Measurements from ENCODE around the gene PPP1R37. TPM values are rescaled to one million over a fixed set of nuclear protein-coding genes. Genes with fewer than 3 reads are reported as not detected.
A peak's percentile ranks its signal among the peaks of the same experiment; 100 is the strongest.

Gene PPP1R37
- total and polyA plus RNA-seq, 2 of the 13 experiments (the other 11 are each of a cell fraction or from before 2014, with no cell fraction given): 9.0 to 14.3 TPM

DNA sequence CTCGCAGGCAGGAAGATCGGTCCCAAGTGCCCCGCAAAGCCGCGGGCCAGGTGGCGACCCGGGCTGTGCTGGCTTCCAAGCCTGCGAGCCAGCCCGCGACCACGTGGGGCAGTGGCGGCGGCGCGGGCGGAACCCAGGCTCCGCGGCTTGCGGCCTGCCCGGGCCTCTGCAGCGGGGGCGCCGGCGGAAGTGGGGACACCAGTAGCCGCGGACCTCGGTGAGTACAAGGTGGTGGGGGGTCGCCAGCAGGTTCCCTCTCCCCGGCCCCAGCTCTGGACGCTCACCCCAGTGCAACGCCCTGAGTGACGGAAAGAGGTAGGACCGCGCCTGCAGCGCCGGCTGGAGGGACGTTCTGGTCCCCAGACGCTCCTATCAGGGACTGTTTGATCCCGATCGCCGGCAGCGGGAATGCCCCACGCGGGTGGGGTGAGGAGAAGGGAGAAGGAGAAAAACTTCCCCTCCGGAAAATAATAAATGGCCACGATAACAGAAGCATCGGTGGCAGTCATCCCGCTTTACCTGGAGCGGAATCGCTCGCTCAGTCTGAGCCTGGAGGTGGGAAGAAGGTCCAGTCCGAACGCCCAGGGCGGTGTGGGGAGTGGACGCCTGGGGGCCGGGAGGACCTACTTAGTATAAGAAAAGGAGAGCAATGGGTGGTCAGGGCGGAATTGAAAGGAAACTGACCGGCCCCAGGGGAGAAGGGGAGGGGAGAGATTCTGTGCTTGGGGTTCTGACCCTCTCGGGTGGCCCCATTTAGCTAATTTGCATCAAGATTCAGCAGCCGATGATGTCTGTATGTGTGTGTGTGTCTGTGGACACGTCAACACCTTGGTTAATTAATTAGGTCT, 13.7 kb upstream of the PPP1R37 start, which contains the start of gene GEMIN7 (continued):
- TF ChIP-seq ZNF225 (CRISPR knock-in tag; IDR thresholded peaks at IDR 0.05) (peak; percentile 86; the same call in 1 of the 2 replicates), ZNF274 (CRISPR knock-in tag; IDR thresholded peaks at IDR 0.05) (peak; percentile 66; the same call in 1 of the 2 replicates), CAMTA2 (CRISPR knock-in tag; IDR thresholded peaks at IDR 0.05; ENCODE audit: borderline replicate concordance) (peak; percentile 84; the same call in 1 of the 2 replicates), SMAD9 (CRISPR knock-in tag; IDR thresholded peaks at IDR 0.05) (no peak), ZNF33A (CRISPR knock-in tag; IDR thresholded peaks at IDR 0.05; ENCODE audit: borderline replicate concordance) (peak; percentile 51; the same call in 1 of the 2 replicates), ZNF260 (CRISPR knock-in tag; IDR thresholded peaks at IDR 0.05; ENCODE audit: borderline replicate concordance, low read depth) (no peak), STAG1 (CRISPR knock-in tag; IDR thresholded peaks at IDR 0.05) (peak; percentile 24), HDAC6 (IDR thresholded peaks at IDR 0.05; ENCODE audit: low read depth, low read length) (no peak), SMAD3 (CRISPR knock-in tag; IDR thresholded peaks at IDR 0.05) (peak; percentile 19), ZNF780A (CRISPR knock-in tag; IDR thresholded peaks at IDR 0.05) (no peak), MBD4 (IDR thresholded peaks at IDR 0.05; ENCODE audit: borderline replicate concordance, low read length) (no peak), BRD4 (CRISPR knock-in tag; IDR thresholded peaks at IDR 0.05) (peak; percentile 99), SMYD3 (CRISPR knock-in tag; IDR thresholded peaks at IDR 0.05) (peak; percentile 76; the same call in 1 of the 2 replicates), NFATC3 (CRISPR knock-in tag; IDR thresholded peaks at IDR 0.05) (no peak)
- TF ChIP-seq, protein P1, sequence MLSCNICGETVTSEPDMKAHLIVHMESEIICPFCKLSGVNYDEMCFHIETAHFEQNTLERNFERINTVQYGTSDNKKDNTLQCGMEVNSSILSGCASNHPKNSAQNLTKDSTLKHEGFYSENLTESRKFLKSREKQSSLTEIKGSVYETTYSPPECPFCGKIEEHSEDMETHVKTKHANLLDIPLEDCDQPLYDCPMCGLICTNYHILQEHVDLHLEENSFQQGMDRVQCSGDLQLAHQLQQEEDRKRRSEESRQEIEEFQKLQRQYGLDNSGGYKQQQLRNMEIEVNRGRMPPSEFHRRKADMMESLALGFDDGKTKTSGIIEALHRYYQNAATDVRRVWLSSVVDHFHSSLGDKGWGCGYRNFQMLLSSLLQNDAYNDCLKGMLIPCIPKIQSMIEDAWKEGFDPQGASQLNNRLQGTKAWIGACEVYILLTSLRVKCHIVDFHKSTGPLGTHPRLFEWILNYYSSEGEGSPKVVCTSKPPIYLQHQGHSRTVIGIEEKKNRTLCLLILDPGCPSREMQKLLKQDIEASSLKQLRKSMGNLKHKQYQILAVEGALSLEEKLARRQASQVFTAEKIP (CRISPR knock-in tag; IDR thresholded peaks at IDR 0.05; ENCODE audit: borderline replicate concordance): no peak
- TF ChIP-seq, protein P2, sequence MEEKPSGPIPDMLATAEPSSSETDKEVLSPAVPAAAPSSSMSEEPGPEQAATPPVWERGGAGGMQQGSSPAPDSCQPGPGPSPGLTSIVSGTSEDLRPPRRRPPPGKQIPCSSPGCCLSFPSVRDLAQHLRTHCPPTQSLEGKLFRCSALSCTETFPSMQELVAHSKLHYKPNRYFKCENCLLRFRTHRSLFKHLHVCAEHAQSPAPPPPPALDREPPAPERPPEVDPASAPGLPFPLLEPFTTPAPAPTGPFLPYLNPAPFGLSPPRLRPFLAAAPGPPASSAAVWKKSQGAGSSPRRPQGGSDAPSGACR (CRISPR knock-in tag; IDR thresholded peaks at IDR 0.05): peak; percentile 54; the same call in 1 of the 2 replicates
- TF ChIP-seq, protein P3, sequence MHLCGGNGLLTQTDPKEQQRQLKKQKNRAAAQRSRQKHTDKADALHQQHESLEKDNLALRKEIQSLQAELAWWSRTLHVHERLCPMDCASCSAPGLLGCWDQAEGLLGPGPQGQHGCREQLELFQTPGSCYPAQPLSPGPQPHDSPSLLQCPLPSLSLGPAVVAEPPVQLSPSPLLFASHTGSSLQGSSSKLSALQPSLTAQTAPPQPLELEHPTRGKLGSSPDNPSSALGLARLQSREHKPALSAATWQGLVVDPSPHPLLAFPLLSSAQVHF (CRISPR knock-in tag; IDR thresholded peaks at IDR 0.05): no peak; the same call in 1 of the 2 replicates
- TF ChIP-seq, protein P4, sequence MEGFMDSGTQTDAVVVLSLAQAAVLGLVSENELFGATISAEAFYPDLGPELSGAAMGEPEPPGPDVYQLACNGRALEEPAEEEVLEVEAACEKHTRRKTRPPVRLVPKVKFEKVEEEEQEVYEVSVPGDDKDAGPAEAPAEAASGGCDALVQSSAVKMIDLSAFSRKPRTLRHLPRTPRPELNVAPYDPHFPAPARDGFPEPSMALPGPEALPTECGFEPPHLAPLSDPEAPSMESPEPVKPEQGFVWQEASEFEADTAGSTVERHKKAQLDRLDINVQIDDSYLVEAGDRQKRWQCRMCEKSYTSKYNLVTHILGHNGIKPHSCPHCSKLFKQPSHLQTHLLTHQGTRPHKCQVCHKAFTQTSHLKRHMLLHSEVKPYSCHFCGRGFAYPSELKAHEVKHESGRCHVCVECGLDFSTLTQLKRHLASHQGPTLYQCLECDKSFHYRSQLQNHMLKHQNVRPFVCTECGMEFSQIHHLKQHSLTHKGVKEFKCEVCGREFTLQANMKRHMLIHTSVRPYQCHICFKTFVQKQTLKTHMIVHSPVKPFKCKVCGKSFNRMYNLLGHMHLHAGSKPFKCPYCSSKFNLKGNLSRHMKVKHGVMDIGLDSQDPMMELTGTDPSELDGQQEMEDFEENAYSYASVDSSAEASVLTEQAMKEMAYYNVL (CRISPR knock-in tag; IDR thresholded peaks at IDR 0.05; ENCODE audit: borderline replicate concordance): no peak; the same call in 1 of the 2 replicates
- TF ChIP-seq, protein P5, sequence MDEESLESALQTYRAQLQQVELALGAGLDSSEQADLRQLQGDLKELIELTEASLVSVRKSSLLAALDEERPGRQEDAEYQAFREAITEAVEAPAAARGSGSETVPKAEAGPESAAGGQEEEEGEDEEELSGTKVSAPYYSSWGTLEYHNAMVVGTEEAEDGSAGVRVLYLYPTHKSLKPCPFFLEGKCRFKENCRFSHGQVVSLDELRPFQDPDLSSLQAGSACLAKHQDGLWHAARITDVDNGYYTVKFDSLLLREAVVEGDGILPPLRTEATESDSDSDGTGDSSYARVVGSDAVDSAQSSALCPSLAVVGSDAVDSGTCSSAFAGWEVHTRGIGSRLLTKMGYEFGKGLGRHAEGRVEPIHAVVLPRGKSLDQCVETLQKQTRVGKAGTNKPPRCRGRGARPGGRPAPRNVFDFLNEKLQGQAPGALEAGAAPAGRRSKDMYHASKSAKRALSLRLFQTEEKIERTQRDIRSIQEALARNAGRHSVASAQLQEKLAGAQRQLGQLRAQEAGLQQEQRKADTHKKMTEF (CRISPR knock-in tag; IDR thresholded peaks at IDR 0.05): peak; percentile 89
- TF ChIP-seq, protein P6, sequence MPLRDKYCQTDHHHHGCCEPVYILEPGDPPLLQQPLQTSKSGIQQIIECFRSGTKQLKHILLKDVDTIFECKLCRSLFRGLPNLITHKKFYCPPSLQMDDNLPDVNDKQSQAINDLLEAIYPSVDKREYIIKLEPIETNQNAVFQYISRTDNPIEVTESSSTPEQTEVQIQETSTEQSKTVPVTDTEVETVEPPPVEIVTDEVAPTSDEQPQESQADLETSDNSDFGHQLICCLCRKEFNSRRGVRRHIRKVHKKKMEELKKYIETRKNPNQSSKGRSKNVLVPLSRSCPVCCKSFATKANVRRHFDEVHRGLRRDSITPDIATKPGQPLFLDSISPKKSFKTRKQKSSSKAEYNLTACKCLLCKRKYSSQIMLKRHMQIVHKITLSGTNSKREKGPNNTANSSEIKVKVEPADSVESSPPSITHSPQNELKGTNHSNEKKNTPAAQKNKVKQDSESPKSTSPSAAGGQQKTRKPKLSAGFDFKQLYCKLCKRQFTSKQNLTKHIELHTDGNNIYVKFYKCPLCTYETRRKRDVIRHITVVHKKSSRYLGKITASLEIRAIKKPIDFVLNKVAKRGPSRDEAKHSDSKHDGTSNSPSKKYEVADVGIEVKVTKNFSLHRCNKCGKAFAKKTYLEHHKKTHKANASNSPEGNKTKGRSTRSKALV (CRISPR knock-in tag; IDR thresholded peaks at IDR 0.05): 0 out of 2 replicates have a peak, but pooled peaks have one; percentile 36

Data from HepG2 (cell line).